ENCODE results near the gene ZNFX1.
"Not testable (repeated sequence)": the region's sequence is repeated elsewhere in the genome, so short reads cannot be mapped to it uniquely, and the experiment has no call there.

ZNFX1 gene

GRCh38 chr20:49248301-49248700, 29.6 kb downstream of the ZNFX1 start:
- no peak for DNase-seq (ENCODE audit: low spot score)

GRCh38 chr20:49247792-49248191, 30.1 kb downstream of the ZNFX1 start:
- no peak for DNase-seq (ENCODE audit: low spot score)

GRCh38 chr20:49247169-49247723, 30.6 kb downstream of the ZNFX1 start:
- no peak for DNase-seq (ENCODE audit: low spot score)

GRCh38 chr20:49245921-49246740, 31.7 kb downstream of the ZNFX1 start:
- DNase-seq (ENCODE audit: low spot score) = peak; percentile 62

- no peak for DNase-seq (ENCODE audit: low spot score)
Observed at GRCh38 chr20:49237531-49237930, 40.3 kb downstream of the ZNFX1 start.

GRCh38 chr20:49236301-49236700, 41.6 kb downstream of the ZNFX1 start:
- DNase-seq (ENCODE audit: low spot score) = no peak

- DNase-seq (ENCODE audit: low spot score) = no peak
Observed at GRCh38 chr20:49234831-49235230, 43.0 kb downstream of the ZNFX1 start.

GRCh38 chr20:49233226-49233625, 44.6 kb downstream of the ZNFX1 start:
- no peak for DNase-seq (ENCODE audit: low spot score)

- DNase-seq (ENCODE audit: low spot score) = no peak
Observed at GRCh38 chr20:49231471-49231870, 46.4 kb downstream of the ZNFX1 start.

- no peak for DNase-seq (ENCODE audit: low spot score)
Observed at GRCh38 chr20:49230561-49231133, 47.2 kb downstream of the ZNFX1 start.

- DNase-seq (ENCODE audit: low spot score) = no peak
Observed at GRCh38 chr20:49230021-49230420, 47.8 kb downstream of the ZNFX1 start.

- no peak for DNase-seq (ENCODE audit: low spot score)
Observed at GRCh38 chr20:49229381-49229780, 48.5 kb downstream of the ZNFX1 start.

GRCh38 chr20:49228676-49229075, 49.2 kb downstream of the ZNFX1 start:
- no peak for DNase-seq (ENCODE audit: low spot score)

GRCh38 chr20:49225896-49226295, 52.0 kb downstream of the ZNFX1 start:
- DNase-seq (ENCODE audit: low spot score) = no peak

- DNase-seq (ENCODE audit: low spot score) = no peak
Observed at GRCh38 chr20:49219924-49220831, 57.7 kb downstream of the ZNFX1 start.

GRCh38 chr20:49219091-49219923, 58.5 kb downstream of the ZNFX1 start, which contains the start of gene DDX27:
Gene DDX27 (plus strand): TSS chr20:49219416. CDS start chr20:49219449, 33 bp downstream.
- peak; percentile 97 for DNase-seq (ENCODE audit: low spot score)

GRCh38 chr20:49218739-49219090, 59.1 kb downstream of the ZNFX1 start:
- not testable (repeated sequence) for DNase-seq (ENCODE audit: low spot score)

GRCh38 chr20:49216991-49217578, 60.8 kb downstream of the ZNFX1 start:
- peak; percentile 79 for DNase-seq (ENCODE audit: low spot score)

- DNase-seq (ENCODE audit: low spot score) = no peak
Observed at GRCh38 chr20:49215232-49215631, 62.6 kb downstream of the ZNFX1 start.

GRCh38 chr20:49214571-49214970, 63.3 kb downstream of the ZNFX1 start:
- DNase-seq (ENCODE audit: low spot score) = no peak

- no peak for DNase-seq (ENCODE audit: low spot score)
Observed at GRCh38 chr20:49210757-49211110, 67.1 kb downstream of the ZNFX1 start.

Data from COLO829 (cell line).